Activated CD4-positive, alpha-beta memory T cell treated with anti-CD3 and anti-CD28 coated beads, Interleukin-2, amount 10 ng/mL, durations not matched to agents 7 days and 5 days (primary cell): ENCODE data around the gene AADAC. TPM values are rescaled to one million over a fixed set of nuclear protein-coding genes. Genes with fewer than 3 reads are reported as not detected.
"Not testable (repeated sequence)": the region's sequence is repeated elsewhere in the genome, so short reads cannot be mapped to it uniquely, and the experiment has no call there.

ENCODE experiments used
- CTCF ChIA-PET: fragments of 350-600 bp; sonication (Branson Sonifier 250); formaldehyde crosslinking; loops from one replicate; lab custom pipeline; 2021; ENCODE audit warnings: antibody characterized with exemption, inconsistent platforms; lab: Charles Lee
- POLR2A ChIA-PET: fragments of 350-600 bp; sonication (Branson Sonifier 250); formaldehyde crosslinking; loops from one replicate; lab custom pipeline; 2021; ENCODE audit warnings: antibody characterized with exemption; lab: Charles Lee
- DNase-seq: peaks from one replicate; pipeline ENCODE4 v3.0.0-alpha.2; 2020
- H3K27ac Mint-ChIP-seq: one replicate; pipeline ENCODE4 v1.8.0; 2021; ENCODE audit warnings: mild to moderate bottlenecking, mixed read lengths
- H3K27me3 Mint-ChIP-seq: one replicate; pipeline ENCODE4 v1.8.0; 2021; ENCODE audit warnings: mixed read lengths
- H3K36me3 Mint-ChIP-seq: one replicate; pipeline ENCODE4 v1.8.0; 2021; ENCODE audit warnings: low read depth, mixed read lengths
- H3K4me1 Mint-ChIP-seq: one replicate; pipeline ENCODE4 v1.8.0; 2021; ENCODE audit warnings: mixed read lengths
- H3K4me3 Mint-ChIP-seq: one replicate; pipeline ENCODE4 v1.8.0; 2021; ENCODE audit warnings: mild to moderate bottlenecking, mixed read lengths
- H3K9me3 Mint-ChIP-seq: one replicate; pipeline ENCODE4 v1.8.0; 2021; ENCODE audit warnings: mixed read lengths
- total RNA-seq, 2 experiments: library from RNA; stranded (reverse); gene quantifications; one replicate each; pipeline ENCODE4 v1.2.3, GENCODE V29; 2021

The AADAC gene
- total RNA-seq, 2 experiments from 2014 or later, result not detected

GRCh38 chr3:151787626-151788025 lies 26.3 kb upstream of the AADAC start:
- H3K36me3 Mint-ChIP-seq, result no peaks in the 10 kb centered on the region

GRCh38 chr3:151788401-151788800 lies 25.5 kb upstream of the AADAC start:
- POLR2A ChIA-PET, result no interaction called here
- H3K4me3 Mint-ChIP-seq, result no peak overlapping the region
- no peaks in the 10 kb centered on the region for H3K4me1 Mint-ChIP-seq
- H3K9me3 Mint-ChIP-seq, result no peaks in the 10 kb centered on the region
- no peak overlapping the region for H3K27ac Mint-ChIP-seq
- no peaks in the 10 kb centered on the region for H3K36me3 Mint-ChIP-seq
- CTCF ChIA-PET, result no interaction called here
- DNase-seq, result no peak
- no peaks in the 10 kb centered on the region for H3K27me3 Mint-ChIP-seq

More at GRCh38 chr3:151787626-151788025, 26.3 kb upstream of the AADAC start:
- Mint-ChIP-seq H3K4me3 (no peak overlapping the region), H3K27ac (no peak overlapping the region), H3K9me3 (no peaks in the 10 kb centered on the region), H3K27me3 (no peaks in the 10 kb centered on the region), H3K4me1 (no peaks in the 10 kb centered on the region)
- no peak for DNase-seq
- CTCF ChIA-PET, result no interaction called here
- POLR2A ChIA-PET, result no interaction called here

- H3K4me1 Mint-ChIP-seq, result no peaks in the 10 kb centered on the region
- no peak for DNase-seq
- CTCF ChIA-PET, result no interaction called here
- no peak overlapping the region for H3K27ac Mint-ChIP-seq
- POLR2A ChIA-PET, result no interaction called here
- H3K27me3 Mint-ChIP-seq, result peaks cover 4% of the 10 kb centered on the region
- H3K4me3 Mint-ChIP-seq, result no peak overlapping the region
- H3K9me3 Mint-ChIP-seq, result no peaks in the 10 kb centered on the region
- H3K36me3 Mint-ChIP-seq, result no peaks in the 10 kb centered on the region
Observed at GRCh38 chr3:151789853-151790463, 24.0 kb upstream of the AADAC start.

- H3K4me1 Mint-ChIP-seq, H3K9me3 Mint-ChIP-seq, POLR2A ChIA-PET, H3K36me3 Mint-ChIP-seq, DNase-seq, CTCF ChIA-PET, H3K27me3 Mint-ChIP-seq, H3K4me3 Mint-ChIP-seq, H3K27ac Mint-ChIP-seq: not testable (repeated sequence)
Observed at GRCh38 chr3:151790763-151791162, 23.2 kb upstream of the AADAC start.

- no peak overlapping the region for H3K4me3 Mint-ChIP-seq
- no peaks in the 10 kb centered on the region for H3K4me1 Mint-ChIP-seq
- peaks cover 7% of the 10 kb centered on the region for H3K27me3 Mint-ChIP-seq
- POLR2A ChIA-PET, result no interaction called here
- no peak for DNase-seq
- H3K36me3 Mint-ChIP-seq, result no peaks in the 10 kb centered on the region
- no peaks in the 10 kb centered on the region for H3K9me3 Mint-ChIP-seq
- no peak overlapping the region for H3K27ac Mint-ChIP-seq
- CTCF ChIA-PET, result no interaction called here
Observed at GRCh38 chr3:151792411-151792810, 21.5 kb upstream of the AADAC start.

GRCh38 chr3:151793636-151794035 lies 20.3 kb upstream of the AADAC start:
- Mint-ChIP-seq H3K27me3 (peaks cover 7% of the 10 kb centered on the region), H3K36me3 (no peaks in the 10 kb centered on the region), H3K9me3 (no peaks in the 10 kb centered on the region), H3K4me3 (no peak overlapping the region), H3K27ac (no peak overlapping the region), H3K4me1 (no peaks in the 10 kb centered on the region)
- DNase-seq, result no peak
- ChIA-PET CTCF (interaction anchor here (0.6 kb wide), 1 partner anchor 465 kb away, joined by 3 read pairs; no protein-coding TSS in a partner anchor), POLR2A (no interaction called here)

- Mint-ChIP-seq H3K27me3 (peaks cover 7% of the 10 kb centered on the region), H3K4me1 (no peaks in the 10 kb centered on the region), H3K4me3 (no peak overlapping the region), H3K27ac (no peak overlapping the region), H3K9me3 (no peaks in the 10 kb centered on the region), H3K36me3 (no peaks in the 10 kb centered on the region)
- CTCF ChIA-PET, result no interaction called here
- no peak for DNase-seq
- POLR2A ChIA-PET, result interaction anchor here (0.6 kb wide), 1 partner anchor 652 kb away, joined by 3 read pairs; no protein-coding TSS in a partner anchor
Observed at GRCh38 chr3:151794080-151794479, 19.8 kb upstream of the AADAC start.

- Mint-ChIP-seq H3K9me3 (no peaks in the 10 kb centered on the region), H3K36me3 (no peaks in the 10 kb centered on the region), H3K4me1 (no peaks in the 10 kb centered on the region), H3K27ac (no peak overlapping the region), H3K27me3 (peaks cover 9% of the 10 kb centered on the region), H3K4me3 (no peak overlapping the region)
- POLR2A ChIA-PET, result no interaction called here
- CTCF ChIA-PET, result no interaction called here
- no peak for DNase-seq
Observed at GRCh38 chr3:151795276-151795675, 18.6 kb upstream of the AADAC start.

- no peaks in the 10 kb centered on the region for H3K4me1 Mint-ChIP-seq
- no peaks in the 10 kb centered on the region for H3K36me3 Mint-ChIP-seq
- H3K4me3 Mint-ChIP-seq, result no peak overlapping the region
- POLR2A ChIA-PET, result no interaction called here
- no peak overlapping the region for H3K27ac Mint-ChIP-seq
- H3K27me3 Mint-ChIP-seq, result peaks cover 9% of the 10 kb centered on the region
- H3K9me3 Mint-ChIP-seq, result no peaks in the 10 kb centered on the region
- DNase-seq, result no peak
- CTCF ChIA-PET, result no interaction called here
Observed at GRCh38 chr3:151796105-151796680, 17.7 kb upstream of the AADAC start.

- no peak for DNase-seq
- no peaks in the 10 kb centered on the region for H3K4me1 Mint-ChIP-seq
- H3K9me3 Mint-ChIP-seq, result no peaks in the 10 kb centered on the region
- no peak overlapping the region for H3K4me3 Mint-ChIP-seq
- ChIA-PET CTCF (no interaction called here), POLR2A (no interaction called here)
- no peak overlapping the region for H3K27ac Mint-ChIP-seq
- H3K36me3 Mint-ChIP-seq, result no peaks in the 10 kb centered on the region
- H3K27me3 Mint-ChIP-seq, result peaks cover 9% of the 10 kb centered on the region
Observed at GRCh38 chr3:151798466-151798865, 15.4 kb upstream of the AADAC start.

- Mint-ChIP-seq H3K4me1 (no peaks in the 10 kb centered on the region), H3K36me3 (no peaks in the 10 kb centered on the region), H3K9me3 (no peaks in the 10 kb centered on the region), H3K4me3 (no peak overlapping the region), H3K27ac (no peak overlapping the region), H3K27me3 (peaks cover 4% of the 10 kb centered on the region)
- POLR2A ChIA-PET, result no interaction called here
- CTCF ChIA-PET, result no interaction called here
- no peak for DNase-seq
Observed at GRCh38 chr3:151800431-151800830, 13.5 kb upstream of the AADAC start.

GRCh38 chr3:151804267-151804666 lies 9.6 kb upstream of the AADAC start:
- no peak overlapping the region for H3K4me3 Mint-ChIP-seq
- DNase-seq, result no peak
- POLR2A ChIA-PET, result no interaction called here
- CTCF ChIA-PET, result no interaction called here
- H3K36me3 Mint-ChIP-seq, result no peaks in the 10 kb centered on the region
- peaks cover 2% of the 10 kb centered on the region for H3K27me3 Mint-ChIP-seq
- no peak overlapping the region for H3K27ac Mint-ChIP-seq
- peaks cover 11% of the 10 kb centered on the region for H3K9me3 Mint-ChIP-seq
- H3K4me1 Mint-ChIP-seq, result no peaks in the 10 kb centered on the region

GRCh38 chr3:151806838-151807237 lies 7.1 kb upstream of the AADAC start:
- Mint-ChIP-seq H3K9me3 (peaks cover 11% of the 10 kb centered on the region), H3K4me3 (no peak overlapping the region), H3K4me1 (no peaks in the 10 kb centered on the region), H3K27me3 (no peaks in the 10 kb centered on the region), H3K36me3 (no peaks in the 10 kb centered on the region), H3K27ac (no peak overlapping the region)
- ChIA-PET CTCF (no interaction called here), POLR2A (no interaction called here)
- no peak for DNase-seq

- H3K36me3 Mint-ChIP-seq, H3K4me3 Mint-ChIP-seq, DNase-seq, CTCF ChIA-PET, H3K27me3 Mint-ChIP-seq, H3K4me1 Mint-ChIP-seq, POLR2A ChIA-PET, H3K27ac Mint-ChIP-seq: not testable (repeated sequence)
- H3K9me3 Mint-ChIP-seq, result peaks cover 11% of the 10 kb centered on the region
Observed at GRCh38 chr3:151808926-151809325, 5.0 kb upstream of the AADAC start.
